ENCODE results near the gene ADGB.
"Not testable (repeated sequence)": the region's sequence is repeated elsewhere in the genome, so short reads cannot be mapped to it uniquely, and the experiment has no call there.

ADGB gene

GRCh38 chr6:146598772-146599405 lies at the start of gene ADGB:
ADGB (plus strand) TSS chr6:146598972; CDS start chr6:146599041, 69 bp downstream.
- DNase-seq (ENCODE audit: low spot score): peak; percentile 54

DNA sequence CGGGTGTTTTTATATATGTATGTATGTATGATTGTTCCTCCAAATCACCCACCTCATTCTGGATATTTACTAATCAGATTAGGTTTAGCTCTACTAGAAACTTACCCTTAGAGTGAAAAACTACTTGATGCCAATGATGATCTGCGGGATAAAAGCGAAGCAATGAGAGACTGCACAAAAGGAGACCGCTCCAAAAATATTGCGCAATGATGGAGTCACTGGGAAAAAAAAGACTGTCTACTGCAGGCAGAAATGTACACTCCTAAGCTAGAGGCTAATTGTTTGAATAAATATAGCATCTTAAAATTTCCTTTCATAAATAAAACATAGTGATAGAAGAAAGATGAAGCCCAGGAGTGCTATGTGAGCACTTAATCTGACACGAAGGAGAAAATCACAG lies 47.9 kb upstream of the ADGB start:
- DNase-seq (ENCODE audit: low spot score): no peak

GRCh38 chr6:146551545-146551944 lies 47.2 kb upstream of the ADGB start:
- DNase-seq (ENCODE audit: low spot score): no peak

- DNase-seq (ENCODE audit: low spot score): no peak
These were observed 45.2 kb upstream of the ADGB start for GRCh38 chr6:146553377-146554135.

DNA sequence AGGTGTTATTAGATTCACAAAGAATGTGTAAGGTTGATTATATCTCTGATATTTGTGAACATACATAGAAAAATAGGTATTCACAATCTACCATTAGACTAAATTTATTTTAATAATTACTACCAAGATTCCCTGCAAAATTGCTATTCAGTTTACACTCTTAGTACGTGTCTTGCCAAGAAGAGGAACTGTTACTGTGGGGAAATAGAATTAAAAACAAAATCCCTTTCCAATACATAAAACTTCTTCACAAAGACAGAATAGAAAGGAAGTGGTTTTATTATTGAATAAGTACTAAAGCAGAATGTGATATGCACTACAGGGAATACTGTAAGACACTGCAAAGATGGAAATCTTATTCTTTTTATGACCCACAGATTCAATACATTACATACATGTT lies 38.2 kb upstream of the ADGB start:
- DNase-seq (ENCODE audit: low spot score): no peak

GRCh38 chr6:146566661-146567060 lies 32.1 kb upstream of the ADGB start:
- DNase-seq (ENCODE audit: low spot score): not testable (repeated sequence)

DNA sequence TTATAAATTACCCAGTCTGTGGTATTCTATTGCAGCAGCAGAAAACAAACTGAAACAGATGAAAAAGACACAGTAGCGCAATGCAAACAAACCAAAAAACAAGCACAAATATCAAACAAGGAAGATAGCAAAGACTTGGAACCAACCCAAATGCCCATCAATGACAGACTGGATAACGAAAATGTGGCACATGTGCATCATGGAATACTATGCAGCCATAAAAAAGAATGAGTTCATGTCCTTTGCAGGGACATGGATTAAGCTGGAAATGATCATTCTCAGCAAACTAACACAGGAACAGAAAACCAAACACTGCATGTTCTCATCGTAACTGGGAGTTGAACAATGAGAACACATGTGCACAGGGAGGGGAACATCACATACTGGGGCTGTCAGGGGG lies 30.2 kb upstream of the ADGB start:
- DNase-seq (ENCODE audit: low spot score): not testable (repeated sequence)

DNA sequence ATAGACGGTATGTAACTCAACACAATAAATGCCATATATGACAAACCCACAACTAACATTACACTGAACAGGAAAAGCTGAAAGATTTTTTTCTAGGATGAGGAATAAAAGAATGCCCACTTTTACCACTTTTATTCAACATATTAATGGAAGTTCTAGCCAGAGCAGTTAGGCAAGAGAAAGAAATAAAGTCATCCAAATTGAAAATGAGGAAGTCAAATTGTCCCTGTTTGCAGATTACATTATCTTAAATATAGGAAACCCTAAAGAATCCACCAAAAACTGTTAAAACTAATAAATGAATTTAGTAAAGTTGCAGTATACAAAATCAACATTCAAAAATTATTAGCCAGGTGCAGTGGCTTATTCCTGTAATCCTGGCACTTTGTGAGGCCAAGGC lies 24.6 kb upstream of the ADGB start:
- no peak for DNase-seq (ENCODE audit: low spot score)

- no peak for DNase-seq (ENCODE audit: low spot score)
These were observed 20.7 kb upstream of the ADGB start for GRCh38 chr6:146578054-146578453.

- DNase-seq (ENCODE audit: low spot score): no peak
These were observed 16.8 kb upstream of the ADGB start for GRCh38 chr6:146581968-146582367.

GRCh38 chr6:146582857-146583256 lies 15.9 kb upstream of the ADGB start:
- DNase-seq (ENCODE audit: low spot score): no peak

DNA sequence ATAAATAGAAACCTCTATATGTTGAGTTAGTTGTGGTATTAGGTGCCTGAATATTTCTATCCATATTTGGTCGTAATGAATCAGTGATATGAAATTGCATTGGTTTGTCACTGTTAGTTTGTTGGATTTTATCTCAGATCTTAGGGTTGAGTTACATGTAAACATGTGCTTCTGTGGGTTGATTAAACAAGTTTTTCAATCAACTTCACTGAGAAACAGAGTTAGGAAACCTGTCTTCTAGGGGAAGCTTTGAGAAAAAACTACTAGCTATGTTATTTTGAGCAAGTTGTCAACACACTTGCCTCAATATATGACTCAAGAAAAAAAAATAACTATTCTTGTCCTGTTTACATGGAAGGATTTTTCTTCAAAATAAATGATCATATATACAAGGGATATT lies 14.8 kb upstream of the ADGB start:
- no peak for DNase-seq (ENCODE audit: low spot score)

GRCh38 chr6:146587459-146587858 lies 11.3 kb upstream of the ADGB start:
- no peak for DNase-seq (ENCODE audit: low spot score)

DNA sequence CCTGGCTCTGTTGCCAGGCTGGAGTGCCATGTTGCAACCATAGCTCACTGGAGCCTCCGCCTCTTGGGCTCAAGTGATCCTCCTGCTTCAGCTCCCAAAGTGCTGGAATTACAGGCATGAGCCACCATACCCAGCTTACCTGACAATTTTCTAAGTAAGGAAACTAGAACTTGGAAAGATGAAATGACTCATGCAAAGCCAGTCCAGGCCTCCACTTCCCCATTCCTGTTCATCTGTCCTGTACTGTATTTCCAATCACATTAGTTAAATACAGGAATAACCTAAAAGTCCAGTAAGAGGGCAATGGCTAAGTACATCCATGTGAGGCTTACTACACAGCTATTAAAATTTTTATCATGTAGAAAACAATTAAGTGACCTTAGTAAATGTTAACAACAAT lies 8.3 kb upstream of the ADGB start:
- no peak for DNase-seq (ENCODE audit: low spot score)

DNA sequence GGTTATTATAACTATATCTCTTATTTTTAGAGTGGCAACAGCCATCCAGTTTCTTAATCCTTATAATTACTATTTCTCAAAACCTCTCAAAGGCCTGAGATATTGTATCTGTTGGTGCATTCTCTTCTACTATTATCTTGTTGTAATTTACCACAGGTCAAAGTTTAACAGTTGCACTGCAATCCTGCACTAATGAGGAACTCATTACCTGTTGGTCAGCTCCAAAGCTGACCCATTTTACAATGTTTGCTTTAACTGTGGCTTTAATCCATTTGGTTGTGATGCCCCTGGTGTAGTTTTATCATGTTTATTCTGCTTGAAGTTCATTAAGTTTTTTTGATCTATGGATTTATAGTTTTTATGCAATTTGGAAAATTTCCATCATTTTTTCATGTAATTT lies 6.3 kb upstream of the ADGB start:
- DNase-seq (ENCODE audit: low spot score): peak; percentile 27

- DNase-seq (ENCODE audit: low spot score): no peak
These were observed 4.8 kb upstream of the ADGB start for GRCh38 chr6:146593986-146594385.

GRCh38 chr6:146594495-146594894 lies 4.3 kb upstream of the ADGB start:
- DNase-seq (ENCODE audit: low spot score): no peak

GRCh38 chr6:146595972-146596731 lies 2.6 kb upstream of the ADGB start:
- DNase-seq (ENCODE audit: low spot score): no peak

- DNase-seq (ENCODE audit: low spot score): no peak
These were observed 2.6 kb downstream of the ADGB start for GRCh38 chr6:146601352-146601751.

GRCh38 chr6:146602526-146602925 lies 3.8 kb downstream of the ADGB start:
- no peak for DNase-seq (ENCODE audit: low spot score)

GRCh38 chr6:146613947-146614346 lies 15.2 kb downstream of the ADGB start:
- no peak for DNase-seq (ENCODE audit: low spot score)

DNA sequence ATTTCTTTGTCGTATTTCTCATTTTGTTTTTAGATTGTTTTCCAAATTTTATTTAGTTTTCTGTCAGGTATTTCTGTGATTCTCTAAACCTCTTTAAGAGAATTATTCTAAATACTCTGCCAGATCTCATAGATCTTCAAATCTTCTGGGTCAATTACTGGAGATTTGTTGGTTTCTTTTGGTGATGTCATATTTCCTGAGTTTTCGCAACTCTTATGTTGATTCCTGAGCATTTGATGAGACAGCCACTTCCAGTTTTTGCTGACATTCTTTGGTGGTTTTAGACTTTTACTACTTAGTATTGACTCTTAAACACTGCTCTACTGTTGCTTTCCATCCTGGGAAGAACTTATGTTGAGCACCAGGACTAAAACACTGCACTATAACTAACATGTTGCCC lies 21.9 kb downstream of the ADGB start:
- DNase-seq (ENCODE audit: low spot score): no peak

DNA sequence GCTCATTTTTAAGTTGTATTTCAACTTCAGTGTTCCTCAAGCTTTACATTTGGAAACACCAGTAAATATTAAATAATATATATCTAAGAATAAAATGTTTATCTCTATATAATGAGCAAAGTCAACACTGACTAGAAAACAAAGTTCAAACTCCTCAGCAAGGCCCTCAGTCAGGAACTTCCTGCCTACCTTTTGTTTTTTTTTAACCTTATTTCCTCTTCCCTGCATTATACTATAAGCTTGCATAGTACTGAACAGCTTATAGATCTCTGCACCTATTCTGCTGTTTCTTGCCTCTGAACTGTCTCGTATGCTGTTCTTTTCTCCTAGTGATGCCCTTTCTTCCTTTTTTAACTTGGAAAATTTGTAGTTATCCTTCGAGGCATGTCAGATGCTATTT lies 29.6 kb downstream of the ADGB start:
- DNase-seq (ENCODE audit: low spot score): no peak
